GM19351 (cell line): Measurements from ENCODE around the gene COIL.
A peak's percentile ranks its signal among the peaks of the same experiment; 100 is the strongest.
"Not testable (repeated sequence)": the region's sequence is repeated elsewhere in the genome, so short reads cannot be mapped to it uniquely, and the experiment has no call there.

ENCODE experiments used
- ATAC-seq: cut with Tn5 transposase; IDR thresholded peaks from one replicate; pipeline ENCODE4 v1.9.1; 2021; ENCODE audit warnings: mild to moderate bottlenecking, moderate library complexity; ENCODE audit not compliant: unreplicated experiment

Gene COIL

GRCh38 chr17:56979091-56979480, 18.2 kb upstream of the COIL start:
- peak; percentile 18 for ATAC-seq

- ATAC-seq = peak; percentile 57
These were observed 17.7 kb upstream of the COIL start for GRCh38 chr17:56978441-56979090.

DNA sequence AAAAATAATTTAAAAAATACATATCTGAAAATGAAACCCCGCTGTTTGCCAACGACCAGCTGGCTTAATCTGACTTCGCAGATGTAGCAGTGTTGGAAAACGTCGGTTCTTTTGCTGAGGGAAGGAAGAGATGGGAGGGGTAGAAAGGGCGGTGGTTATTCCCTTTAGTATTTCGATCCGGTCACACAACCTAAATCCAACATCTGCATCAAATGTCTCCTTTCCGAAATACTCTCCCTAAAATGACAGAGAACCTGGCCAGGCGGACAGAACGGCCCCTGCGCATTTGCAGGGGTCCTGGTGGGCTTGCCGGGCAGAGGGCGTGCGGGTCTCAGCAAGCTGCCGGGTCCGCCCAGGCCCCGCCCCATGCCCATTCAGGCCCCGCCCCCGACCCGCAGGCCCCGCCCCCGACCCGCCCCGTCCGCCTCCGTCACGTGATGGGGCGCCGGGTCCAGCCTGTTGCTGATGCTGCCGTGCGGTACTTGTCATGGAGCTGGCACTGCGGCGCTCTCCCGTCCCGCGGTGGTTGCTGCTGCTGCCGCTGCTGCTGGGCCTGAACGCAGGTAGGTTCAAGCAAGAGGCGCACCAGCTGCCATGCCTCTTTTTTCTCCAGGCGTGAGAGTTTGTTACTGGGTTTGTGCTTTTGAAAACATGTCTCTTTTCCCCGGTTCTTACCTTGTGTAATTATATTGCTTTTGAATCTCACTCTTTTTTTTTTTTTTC, 17.0 kb upstream of the COIL start, which contains the start of gene SCPEP1:
Gene SCPEP1, plus strand, starts transcription at position 459 of the 723 bp plus-strand sequence. Its CDS starts 29 bp downstream, at position 488.
- ATAC-seq = peak; percentile 71

DNA sequence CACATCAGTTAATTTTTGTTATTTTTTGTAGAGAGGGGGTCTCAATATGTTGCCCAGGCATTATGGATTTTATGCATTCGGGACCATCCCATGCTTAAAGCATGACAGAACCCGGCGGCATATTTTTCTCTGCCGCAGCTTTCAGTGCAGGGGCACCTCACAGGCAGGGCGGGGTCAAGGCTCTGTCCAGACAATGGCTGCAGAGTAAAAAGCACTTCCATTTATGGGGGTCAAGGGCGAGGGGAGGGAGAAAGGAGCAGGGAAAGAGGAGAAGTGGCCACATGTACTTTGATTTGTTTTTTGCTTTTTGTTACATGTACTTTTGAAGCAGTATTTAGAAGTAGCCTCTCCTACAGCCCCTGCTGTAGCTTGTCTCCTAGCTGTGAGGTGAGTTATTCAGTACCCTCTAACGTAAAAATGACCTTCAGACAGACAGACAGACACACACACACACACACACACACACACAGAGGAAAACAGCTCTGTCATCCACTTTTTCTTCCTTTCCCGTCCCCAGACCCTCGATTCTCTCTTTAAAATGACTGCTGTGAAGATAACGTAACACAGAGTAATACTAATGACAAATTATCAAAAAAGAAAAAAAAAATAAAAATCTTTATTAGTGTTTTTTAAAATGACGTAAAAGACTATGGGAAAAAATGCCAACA, 16.2 kb upstream of the COIL start:
- ATAC-seq = no peak

DNA sequence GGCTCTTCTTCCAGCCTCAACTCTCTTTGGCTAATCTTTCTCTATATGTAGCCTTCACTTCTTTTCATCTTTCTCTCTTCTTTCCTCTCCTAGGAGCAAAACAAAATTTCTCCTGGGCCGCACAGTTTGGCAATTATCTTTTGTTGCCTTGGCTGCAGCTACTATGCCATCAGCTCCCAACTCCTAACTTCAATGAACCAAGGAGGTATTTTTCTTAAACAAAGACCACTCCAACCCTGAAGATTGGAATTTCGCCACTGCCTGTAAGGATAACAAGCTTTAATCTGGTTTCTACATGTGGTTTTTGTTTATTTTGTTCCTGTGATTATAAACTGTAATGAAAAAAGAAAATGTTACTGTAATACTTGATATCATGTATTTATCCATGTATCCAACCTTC, 14.8 kb upstream of the COIL start:
- ATAC-seq = no peak

- ATAC-seq = no peak
These were observed 13.2 kb upstream of the COIL start for GRCh38 chr17:56974055-56974454.

GRCh38 chr17:56973520-56973919, 12.7 kb upstream of the COIL start:
- ATAC-seq = no peak

DNA sequence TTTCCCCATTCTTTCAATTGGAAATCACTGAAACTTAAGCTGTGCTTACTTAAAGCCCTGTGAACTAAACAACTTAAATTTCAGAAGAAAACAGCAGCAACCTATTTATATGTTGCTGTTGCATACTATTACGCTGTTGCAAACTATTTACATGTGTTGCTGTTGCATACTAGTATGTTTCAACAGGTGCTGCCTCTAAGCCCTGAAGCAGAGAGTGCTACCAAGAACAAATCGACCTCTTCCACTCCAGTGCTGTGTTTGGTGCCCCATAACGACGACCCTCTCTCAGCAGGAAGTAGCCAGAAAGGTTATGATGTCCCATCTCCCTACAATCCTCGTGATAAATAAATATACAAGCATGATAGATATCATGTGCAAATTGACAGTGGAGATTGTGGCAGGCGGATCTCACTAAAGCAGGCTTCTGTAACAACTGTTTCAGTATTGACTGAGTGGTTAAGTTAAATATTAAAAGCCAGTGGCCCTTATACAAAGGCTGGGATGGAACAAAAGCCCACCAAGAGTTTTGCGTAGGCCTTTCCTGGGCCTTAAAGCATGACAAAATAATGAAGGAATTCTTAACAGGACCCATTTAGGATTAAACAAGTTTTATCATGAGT, 11.4 kb upstream of the COIL start:
- ATAC-seq = no peak

DNA sequence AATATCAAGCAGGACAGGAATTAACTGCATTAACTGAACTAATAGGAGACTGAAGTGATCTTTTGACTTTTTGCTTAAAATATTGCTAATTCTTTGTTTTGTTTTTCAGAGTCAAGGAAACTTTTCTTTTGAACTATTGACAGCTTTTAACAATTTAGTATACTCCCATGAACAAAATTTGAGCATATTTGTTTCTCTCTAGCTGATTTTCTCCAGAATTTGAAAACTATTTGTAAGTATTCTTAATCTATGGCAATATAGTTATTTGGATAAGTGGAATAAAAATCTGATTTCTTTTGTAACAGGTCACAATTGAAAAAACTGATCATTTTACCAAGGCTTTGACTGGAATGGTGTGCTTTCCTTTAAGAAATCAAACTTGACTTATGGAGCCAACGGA, 10.1 kb upstream of the COIL start:
- no peak for ATAC-seq

- ATAC-seq = no peak
These were observed 5.5 kb upstream of the COIL start for GRCh38 chr17:56966338-56966737.

- ATAC-seq = not testable (repeated sequence)
These were observed 4.8 kb upstream of the COIL start for GRCh38 chr17:56965681-56966080.

- ATAC-seq = not testable (repeated sequence)
These were observed 4.4 kb upstream of the COIL start for GRCh38 chr17:56965241-56965640.

GRCh38 chr17:56956992-56957391, 3.9 kb downstream of the COIL start:
- no peak for ATAC-seq

- no peak for ATAC-seq
These were observed 11.3 kb downstream of the COIL start for GRCh38 chr17:56949595-56949994.

DNA sequence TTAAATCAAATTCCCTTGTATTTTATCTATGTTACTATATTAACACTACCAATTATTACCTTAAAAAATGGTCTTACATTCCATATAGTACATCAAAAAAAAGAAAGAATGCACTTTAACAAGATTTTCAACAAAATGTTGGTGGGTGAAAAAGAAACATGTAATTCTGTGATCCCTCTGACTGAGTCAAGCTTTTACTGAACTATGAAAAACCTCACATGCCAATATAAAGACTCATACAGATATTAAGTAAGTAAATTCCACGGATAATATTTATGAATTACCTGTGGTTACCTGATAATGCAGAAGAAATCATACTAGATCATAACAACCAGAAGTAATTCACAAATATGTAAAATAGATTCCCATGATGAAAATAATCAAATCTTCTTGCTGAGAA, 12.4 kb downstream of the COIL start:
- no peak for ATAC-seq

GRCh38 chr17:56947741-56948140, 13.1 kb downstream of the COIL start:
- ATAC-seq = no peak

GRCh38 chr17:56945938-56946505, 14.8 kb downstream of the COIL start:
- no peak for ATAC-seq

DNA sequence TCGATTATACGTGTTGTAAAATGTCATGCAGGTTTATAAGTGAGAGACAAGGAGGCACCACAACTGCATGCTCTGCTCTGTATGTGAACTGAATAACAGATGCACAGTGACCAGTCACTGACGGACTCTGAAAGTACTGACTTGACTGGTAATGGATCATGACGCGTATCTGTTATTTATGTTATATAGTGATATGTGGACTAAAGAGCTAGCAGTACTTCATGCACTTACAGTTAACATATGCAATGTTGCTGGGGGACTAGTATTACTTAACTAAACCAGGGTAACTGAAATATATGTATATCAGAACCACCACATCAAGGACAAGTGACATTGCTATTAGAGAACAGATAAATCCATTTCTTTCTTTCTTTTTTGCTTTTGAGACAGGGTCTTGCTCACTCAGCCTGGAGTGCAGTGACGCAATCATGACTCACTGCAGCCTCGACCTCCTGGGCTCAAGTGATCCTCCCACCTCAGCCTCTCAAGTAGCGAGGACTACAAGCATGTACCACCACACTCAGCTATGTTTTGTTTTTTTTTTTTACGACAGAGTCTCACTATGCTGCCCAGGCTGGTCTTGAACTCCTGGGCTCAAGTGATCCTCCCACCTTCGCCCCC, 17.2 kb downstream of the COIL start:
- ATAC-seq = no peak

DNA sequence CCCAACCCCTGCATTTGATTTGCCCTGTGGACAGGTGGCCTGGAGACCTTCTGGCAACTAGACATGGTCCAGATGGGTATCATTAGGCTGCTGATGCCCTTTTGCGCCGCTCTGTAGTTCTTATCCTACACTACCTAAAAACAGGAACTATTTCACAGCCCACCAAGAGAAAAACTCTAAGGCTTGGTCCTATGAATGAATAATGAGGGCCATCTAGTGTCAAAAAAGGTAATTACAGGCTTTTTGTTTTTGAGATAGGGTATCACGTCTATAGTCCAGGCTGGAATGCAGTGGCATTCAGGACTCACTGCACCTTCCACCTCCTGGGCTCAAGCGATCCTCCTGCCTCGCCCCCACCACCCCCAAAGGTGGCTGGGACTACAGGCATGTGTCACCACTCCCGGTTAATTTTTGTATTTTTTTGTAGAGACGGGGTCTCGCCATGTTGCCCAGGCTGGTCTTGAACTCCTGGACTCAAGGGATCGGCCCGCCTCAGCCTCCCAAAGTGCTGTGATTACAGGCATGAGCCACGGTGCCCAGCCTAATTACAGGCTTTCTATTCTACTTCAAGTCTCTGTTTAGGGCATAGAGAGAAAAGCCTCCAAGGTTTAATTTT, 20.9 kb downstream of the COIL start:
- ATAC-seq = no peak

GRCh38 chr17:56938206-56938605, 22.6 kb downstream of the COIL start:
- ATAC-seq = not testable (repeated sequence)
